Measurements from ENCODE around the gene ENHO.
"Not testable (repeated sequence)": the region's sequence is repeated elsewhere in the genome, so short reads cannot be mapped to it uniquely, and the experiment has no call there.

The ENHO gene

GRCh38 chr9:34545497-34545896, 22.7 kb upstream of the ENHO start:
- no peak for DNase-seq (ENCODE audit: low spot score)
- no peak for TF ChIP-seq CTCF (IDR thresholded peaks at IDR 0.05; ENCODE audit: extremely low read depth, missing control alignments)

GRCh38 chr9:34544035-34544434, 21.2 kb upstream of the ENHO start:
- no peak for DNase-seq (ENCODE audit: low spot score)
- no peak for TF ChIP-seq CTCF (IDR thresholded peaks at IDR 0.05; ENCODE audit: extremely low read depth, missing control alignments)

- TF ChIP-seq CTCF (IDR thresholded peaks at IDR 0.05; ENCODE audit: extremely low read depth, missing control alignments), result no peak
- DNase-seq (ENCODE audit: low spot score), result no peak
Measured at GRCh38 chr9:34541540-34541939, 18.8 kb upstream of the ENHO start.

- TF ChIP-seq CTCF (IDR thresholded peaks at IDR 0.05; ENCODE audit: extremely low read depth, missing control alignments), result no peak
- DNase-seq (ENCODE audit: low spot score), result no peak
Measured at GRCh38 chr9:34540827-34541226, 18.0 kb upstream of the ENHO start.

GRCh38 chr9:34536685-34537084, 13.9 kb upstream of the ENHO start:
- no peak for DNase-seq (ENCODE audit: low spot score)
- no peak for TF ChIP-seq CTCF (IDR thresholded peaks at IDR 0.05; ENCODE audit: extremely low read depth, missing control alignments)

GRCh38 chr9:34532041-34532440, 9.3 kb upstream of the ENHO start:
- DNase-seq (ENCODE audit: low spot score), result not testable (repeated sequence)

- no peak for TF ChIP-seq CTCF (IDR thresholded peaks at IDR 0.05; ENCODE audit: extremely low read depth, missing control alignments)
- no peak for DNase-seq (ENCODE audit: low spot score)
Measured at GRCh38 chr9:34526026-34526425, 3.2 kb upstream of the ENHO start.

- no peak for TF ChIP-seq CTCF (IDR thresholded peaks at IDR 0.05; ENCODE audit: extremely low read depth, missing control alignments)
- no peak for DNase-seq (ENCODE audit: low spot score)
Measured at GRCh38 chr9:34524349-34524748, 1.6 kb upstream of the ENHO start.

All from GM20000 (cell line).